Left ventricle myocardium superior (tissue), 1 donor: ENCODE results near the gene CDC14B. TPM values are rescaled to one million over a fixed set of nuclear protein-coding genes. Genes with fewer than 3 reads are reported as not detected.
A peak's percentile ranks its signal among the peaks of the same experiment; 100 is the strongest.
"Not testable (repeated sequence)": the region's sequence is repeated elsewhere in the genome, so short reads cannot be mapped to it uniquely, and the experiment has no call there.

Experiments
- ATAC-seq: fragments of 200-7000 bp; cut with Tn5 transposase; one replicate; pipeline ENCODE4 v1.9.1; 2020; ENCODE audit warnings: mild to moderate bottlenecking, moderate library complexity
- DNase-seq: peaks from one replicate; pipeline ENCODE4 v3.0.0-alpha.2; 2020
- intact Hi-C: fragments of 100-400 bp; cut with micrococcal nuclease; formaldehyde crosslinking; loops from one replicate; pipeline ENCODE4 v1.11.0; 2022
- total RNA-seq: library from RNA; stranded (reverse); fragmentation: NEBNext Ultra II Directional; extraction: Animal tissue kit (Norgen Biotek cat#: 25700); gene quantifications from one replicate; pipeline ENCODE4 v1.2.1, GENCODE V29; 2021
- donor health status: DM: no; HTN: yes; CAD: no; lungs with severe emphysema.

CDC14B gene
- total RNA-seq, 1 donor from 2014 or later = 18.1 TPM

GRCh38 chr9:96556701-96557461 lies 62.8 kb downstream of the CDC14B start:
- ATAC-seq (peak; percentile 72), DNase-seq (peak; percentile 33)
- intact Hi-C loops = no loop called here

- no peak for DNase-seq
- ATAC-seq = peak; percentile 44
- intact Hi-C loops = no loop called here
Measured at GRCh38 chr9:96555567-96556386, 63.9 kb downstream of the CDC14B start.

- no peak for DNase-seq
- intact Hi-C loops = no loop called here
- ATAC-seq = peak; percentile 47
Measured at GRCh38 chr9:96554801-96555566, 64.7 kb downstream of the CDC14B start.

- intact Hi-C loops = no loop called here
- ATAC-seq = no peak
- DNase-seq = no peak
Measured at GRCh38 chr9:96554326-96554725, 65.3 kb downstream of the CDC14B start.

GRCh38 chr9:96553070-96553469 lies 66.6 kb downstream of the CDC14B start:
- DNase-seq = no peak
- no peak for ATAC-seq
- intact Hi-C loops = no loop called here

- no peak for ATAC-seq
- no peak for DNase-seq
- intact Hi-C loops = no loop called here
Measured at GRCh38 chr9:96551403-96551802, 68.2 kb downstream of the CDC14B start.

GRCh38 chr9:96550659-96551058 lies 69.0 kb downstream of the CDC14B start:
- intact Hi-C loops = no loop called here
- DNase-seq (no peak), ATAC-seq (no peak)

GRCh38 chr9:96543131-96543530 lies 76.5 kb downstream of the CDC14B start:
- intact Hi-C loops, ATAC-seq, DNase-seq: not testable (repeated sequence)

GRCh38 chr9:96540106-96540505 lies 79.5 kb downstream of the CDC14B start:
- DNase-seq (no peak), ATAC-seq (no peak)
- intact Hi-C loops = no loop called here

GRCh38 chr9:96532173-96532572 lies 87.5 kb downstream of the CDC14B start:
- ATAC-seq = no peak

GRCh38 chr9:96524764-96525163 lies 94.9 kb downstream of the CDC14B start:
- no peak for DNase-seq
- ATAC-seq = no peak
- intact Hi-C loops = no loop called here

More at GRCh38 chr9:96532173-96532572, 87.5 kb downstream of the CDC14B start:
- DNase-seq = no peak
- intact Hi-C loops = no loop called here

- DNase-seq = no peak
- intact Hi-C loops = no loop called here
- no peak for ATAC-seq
Measured at GRCh38 chr9:96524045-96524444, 95.6 kb downstream of the CDC14B start.

GRCh38 chr9:96523374-96523773 lies 96.3 kb downstream of the CDC14B start:
- peak; percentile 62 for DNase-seq
- intact Hi-C loops = no loop called here
- peak; percentile 97 for ATAC-seq

GRCh38 chr9:96522366-96522765 lies 97.3 kb downstream of the CDC14B start:
- ATAC-seq = no peak
- DNase-seq = no peak
- intact Hi-C loops = no loop called here

- DNase-seq (no peak), ATAC-seq (no peak)
- intact Hi-C loops = no loop called here
Measured at GRCh38 chr9:96519787-96520186, 99.9 kb downstream of the CDC14B start.

GRCh38 chr9:96519095-96519494 lies 100.5 kb downstream of the CDC14B start:
- intact Hi-C loops = no loop called here
- no peak for DNase-seq
- no peak for ATAC-seq

GRCh38 chr9:96515621-96516470 lies 103.8 kb downstream of the CDC14B start:
- ATAC-seq (peak; percentile 84), DNase-seq (no peak)
- intact Hi-C loops = no loop called here

GRCh38 chr9:96514800-96515158 lies 104.9 kb downstream of the CDC14B start:
- peak; percentile 28 for ATAC-seq
- intact Hi-C loops = no loop called here

More at GRCh38 chr9:96514800-96515158, 104.9 kb downstream of the CDC14B start:
- DNase-seq = no peak
